Putamen (tissue), 1 donor: ENCODE measurements around the gene SACS.
"Not testable (repeated sequence)": the region's sequence is repeated elsewhere in the genome, so short reads cannot be mapped to it uniquely, and the experiment has no call there.

Experiments
- DNase-seq: peaks from one replicate; pipeline ENCODE4 v3.0.0-alpha.2; 2016; ENCODE audit warnings: low spot score

Gene SACS

GRCh38 chr13:23411220-23411619, 22.3 kb downstream of the SACS start:
- no peak for DNase-seq

GRCh38 chr13:23408026-23408425, 25.5 kb downstream of the SACS start:
- no peak for DNase-seq

GRCh38 chr13:23401156-23401555, 32.3 kb downstream of the SACS start:
- not testable (repeated sequence) for DNase-seq

- DNase-seq = no peak
Observed at GRCh38 chr13:23399347-23399746, 34.2 kb downstream of the SACS start.

- no peak for DNase-seq
Observed at GRCh38 chr13:23394821-23395220, 38.7 kb downstream of the SACS start.

- DNase-seq = no peak
Observed at GRCh38 chr13:23392925-23393645, 40.4 kb downstream of the SACS start.

GRCh38 chr13:23392313-23392712, 41.2 kb downstream of the SACS start:
- no peak for DNase-seq

- DNase-seq = no peak
Observed at GRCh38 chr13:23391752-23392151, 41.8 kb downstream of the SACS start.

- no peak for DNase-seq
Observed at GRCh38 chr13:23386533-23386932, 47.0 kb downstream of the SACS start.

GRCh38 chr13:23385931-23386330, 47.6 kb downstream of the SACS start:
- no peak for DNase-seq

GRCh38 chr13:23384111-23384510, 49.4 kb downstream of the SACS start:
- no peak for DNase-seq

GRCh38 chr13:23383151-23383550, 50.4 kb downstream of the SACS start:
- no peak for DNase-seq

- DNase-seq = peak; percentile 55
Observed at GRCh38 chr13:23381866-23382265, 51.6 kb downstream of the SACS start.

GRCh38 chr13:23380534-23380933, 53.0 kb downstream of the SACS start:
- DNase-seq = no peak

GRCh38 chr13:23377983-23378632, 55.4 kb downstream of the SACS start:
- DNase-seq = peak; percentile 40

- DNase-seq = no peak
Observed at GRCh38 chr13:23377579-23377978, 55.9 kb downstream of the SACS start.

- peak; percentile 96 for DNase-seq
Observed at GRCh38 chr13:23375001-23375971, 58.2 kb downstream of the SACS start.

GRCh38 chr13:23372264-23372906, 61.1 kb downstream of the SACS start:
- DNase-seq = no peak

GRCh38 chr13:23367907-23368306, 65.6 kb downstream of the SACS start:
- no peak for DNase-seq

GRCh38 chr13:23365652-23366051, 67.8 kb downstream of the SACS start:
- DNase-seq = no peak

GRCh38 chr13:23359882-23360281, 73.6 kb downstream of the SACS start:
- DNase-seq = no peak

- DNase-seq = no peak
Observed at GRCh38 chr13:23357349-23357748, 76.2 kb downstream of the SACS start.
